ENCODE data around the gene TRAP1. TPM values are rescaled to one million over a fixed set of nuclear protein-coding genes. Genes with fewer than 3 reads are reported as not detected.

Gene TRAP1
- total and polyA plus RNA-seq, 10 donors = 33.7 to 97.1 (median 53.1) TPM

DNA sequence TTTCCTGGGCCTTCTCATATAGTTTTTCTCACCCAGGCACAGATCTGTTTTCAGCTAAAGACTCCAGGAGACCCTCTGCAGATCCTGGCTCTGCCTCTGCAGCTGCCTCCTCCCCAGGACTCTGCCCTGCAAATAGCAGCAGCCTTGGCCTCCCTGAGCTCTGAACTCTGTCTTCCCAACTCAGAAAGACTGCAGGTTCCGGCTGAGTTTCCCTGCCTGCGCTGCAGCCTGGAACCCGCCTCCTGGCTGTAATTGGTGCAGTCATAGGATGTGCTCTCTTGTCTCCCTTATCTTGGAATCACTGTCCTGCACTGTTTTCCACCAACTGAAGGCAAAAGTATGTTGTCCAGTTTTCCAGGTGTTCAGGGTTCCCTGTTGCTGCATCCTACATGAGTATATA lies 77.1 kb downstream of the TRAP1 start:
- peaks cover 0 to 17% (median 14%) of the 10 kb centered on the region in 6 donors for H3K4me1 ChIP-seq
- no peak for TF ChIP-seq POLR2A (IDR thresholded peaks at IDR 0.05)
- no peak for TF ChIP-seq POLR2AphosphoS5 (IDR thresholded peaks at IDR 0.05)
- TF ChIP-seq, protein P1, sequence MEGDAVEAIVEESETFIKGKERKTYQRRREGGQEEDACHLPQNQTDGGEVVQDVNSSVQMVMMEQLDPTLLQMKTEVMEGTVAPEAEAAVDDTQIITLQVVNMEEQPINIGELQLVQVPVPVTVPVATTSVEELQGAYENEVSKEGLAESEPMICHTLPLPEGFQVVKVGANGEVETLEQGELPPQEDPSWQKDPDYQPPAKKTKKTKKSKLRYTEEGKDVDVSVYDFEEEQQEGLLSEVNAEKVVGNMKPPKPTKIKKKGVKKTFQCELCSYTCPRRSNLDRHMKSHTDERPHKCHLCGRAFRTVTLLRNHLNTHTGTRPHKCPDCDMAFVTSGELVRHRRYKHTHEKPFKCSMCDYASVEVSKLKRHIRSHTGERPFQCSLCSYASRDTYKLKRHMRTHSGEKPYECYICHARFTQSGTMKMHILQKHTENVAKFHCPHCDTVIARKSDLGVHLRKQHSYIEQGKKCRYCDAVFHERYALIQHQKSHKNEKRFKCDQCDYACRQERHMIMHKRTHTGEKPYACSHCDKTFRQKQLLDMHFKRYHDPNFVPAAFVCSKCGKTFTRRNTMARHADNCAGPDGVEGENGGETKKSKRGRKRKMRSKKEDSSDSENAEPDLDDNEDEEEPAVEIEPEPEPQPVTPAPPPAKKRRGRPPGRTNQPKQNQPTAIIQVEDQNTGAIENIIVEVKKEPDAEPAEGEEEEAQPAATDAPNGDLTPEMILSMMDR (IDR thresholded peaks at IDR 0.05 in 8 of 11, conservative IDR thresholded peaks at IDR 0.05 in 3 of 11) = no peak
- H3K4me3 ChIP-seq = no peak overlapping the region
- intact Hi-C loops (cut with DNase I; ENCODE audit: low total_unique reads) = no loop called here
- DNase-seq = peak; percentile 23
- H3K9me3 ChIP-seq = no peaks in the 10 kb centered on the region
- WGBS, 5 donors = 85 to 90% (median 88%) methylated on average over 3 of the region's 3 CpGs
- H3K36me3 ChIP-seq = peaks cover 0 to 53% (median 27%) of the 10 kb centered on the region in 6 donors
- H3K27ac ChIP-seq = no peak overlapping the region
- H3K27me3 ChIP-seq (replicated peaks in 1 of 7) = no peaks in the 10 kb centered on the region

DNA sequence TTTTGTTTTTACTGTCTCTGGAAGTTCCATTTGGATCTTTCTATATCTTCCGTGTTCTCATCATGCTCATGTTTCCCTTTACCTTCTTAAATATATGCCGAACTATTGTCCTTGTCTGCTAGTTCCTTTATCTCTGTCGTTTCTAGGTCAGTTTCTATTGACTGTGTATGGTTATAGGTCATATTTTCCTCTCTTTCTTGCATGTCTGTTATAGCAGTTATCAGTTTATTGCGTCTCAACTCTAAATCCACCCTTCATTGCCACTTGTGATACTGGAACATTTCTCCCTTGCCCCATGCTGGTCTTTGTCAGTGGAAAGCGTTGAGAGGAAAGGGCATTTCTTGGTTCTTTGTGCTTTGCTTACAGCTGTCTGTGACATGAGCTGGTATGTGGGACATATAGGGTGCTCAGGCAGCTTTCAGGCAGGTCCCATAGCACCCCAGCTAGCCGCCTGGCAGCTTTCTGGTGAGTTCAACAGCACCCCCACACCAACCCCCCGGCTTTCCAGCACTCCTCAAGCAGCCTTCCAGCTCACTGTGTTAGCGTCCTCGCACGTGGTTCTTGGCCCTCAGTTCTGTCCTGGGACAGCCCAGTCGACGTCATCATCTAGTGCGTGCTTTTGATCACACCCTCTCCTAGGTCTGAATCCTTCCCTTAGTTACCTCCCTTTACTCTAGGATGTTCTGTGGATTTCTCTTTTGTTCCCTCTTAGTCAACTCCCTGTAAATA lies 78.2 kb downstream of the TRAP1 start:
- no peak overlapping the region for H3K4me3 ChIP-seq
- 82 to 97% (median 95%) methylated on average over 13 of the region's 13 CpGs for WGBS, 5 donors
- intact Hi-C loops (cut with DNase I; ENCODE audit: low total_unique reads) = no loop called here

DNA sequence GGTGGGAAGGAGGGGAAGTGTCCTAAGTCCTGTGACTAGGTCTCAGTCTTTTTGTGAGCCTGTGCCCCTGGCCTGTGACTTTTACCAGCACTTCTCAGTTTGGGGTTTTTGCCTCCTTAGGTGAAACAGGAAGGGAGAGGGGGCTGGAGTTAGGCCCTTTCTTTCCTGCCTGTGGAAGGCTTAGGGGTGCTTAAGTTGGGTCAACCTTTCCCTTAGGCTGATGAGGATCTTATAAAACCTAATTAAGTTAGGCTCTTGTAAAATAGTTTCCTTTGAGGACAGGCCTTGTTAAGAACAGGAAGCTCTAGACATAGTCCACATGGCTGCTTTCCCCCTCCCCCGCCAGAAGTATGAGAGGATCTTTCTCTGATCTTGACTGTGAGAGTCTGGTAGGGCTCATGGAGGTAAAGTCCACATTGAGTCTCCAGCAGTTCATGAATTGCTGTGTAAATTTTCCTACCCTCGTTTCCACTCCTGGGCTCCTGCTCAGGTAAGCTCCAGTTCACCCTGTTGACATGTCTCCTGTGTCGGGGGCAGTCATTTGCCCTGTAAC lies 79.9 kb downstream of the TRAP1 start:
- intact Hi-C loops (cut with DNase I; ENCODE audit: low total_unique reads) = no loop called here
- Histone ChIP-seq H3K36me3 (peaks cover 0 to 25% (median 16%) of the 10 kb centered on the region in 6 donors), H3K4me3 (no peak overlapping the region), H3K27ac (peak overlapping the region; percentile 0 to 72 (median 65)), H3K27me3 (replicated peaks in 1 of 7) (no peaks in the 10 kb centered on the region), H3K4me1 (peaks cover 0 to 17% (median 14%) of the 10 kb centered on the region in 6 donors), H3K9me3 (no peaks in the 10 kb centered on the region)
- peak; percentile 54 for DNase-seq
- 41 to 56% (median 47%) methylated on average over 2 to 3 of the region's 3 CpGs for WGBS, 5 donors
- TF ChIP-seq POLR2A (IDR thresholded peaks at IDR 0.05) (no peak), POLR2AphosphoS5 (IDR thresholded peaks at IDR 0.05) (no peak)
- TF ChIP-seq, protein P1 (IDR thresholded peaks at IDR 0.05 in 8 of 11, conservative IDR thresholded peaks at IDR 0.05 in 3 of 11) = no peak

More for the DNA sequence above, 78.2 kb downstream of the TRAP1 start:
- H3K4me1 ChIP-seq = peaks cover 0 to 17% (median 14%) of the 10 kb centered on the region in 6 donors
- no peak overlapping the region for H3K27ac ChIP-seq
- DNase-seq = peak; percentile 35
- H3K9me3 ChIP-seq = no peaks in the 10 kb centered on the region
- no peaks in the 10 kb centered on the region for H3K27me3 ChIP-seq (replicated peaks in 1 of 7)
- TF ChIP-seq POLR2A (IDR thresholded peaks at IDR 0.05) (no peak), POLR2AphosphoS5 (IDR thresholded peaks at IDR 0.05) (no peak)
- TF ChIP-seq, protein P1 (IDR thresholded peaks at IDR 0.05 in 8 of 11, conservative IDR thresholded peaks at IDR 0.05 in 3 of 11) = no peak
- peaks cover 0 to 42% (median 27%) of the 10 kb centered on the region in 6 donors for H3K36me3 ChIP-seq
